Measurements from ENCODE around the gene FAM200B. TPM values are rescaled to one million over a fixed set of nuclear protein-coding genes. Genes with fewer than 3 reads are reported as not detected.

Gene FAM200B
- total RNA-seq, 5 donors from 2014 or later (not counting 1 experiment from before 2014, with no cell fraction given): 19.1 to 29.4 (median 20.7) TPM

- WGBS (ENCODE audit: insufficient coverage): 97% methylated on average over 5 of the region's 7 CpGs
- Histone ChIP-seq H3K9me3 (no peaks in the 10 kb centered on the region), H3K36me3 (ENCODE audit: control insufficient read depth in 2 of 2, extremely low read depth in 1 of 2, insufficient read depth in 1 of 2, low read length in 1 of 2) (no peaks in the 10 kb centered on the region), H3K4me1 (ENCODE audit: control insufficient read depth in 1 of 2, extremely low read depth in 1 of 2, insufficient read depth in 2 of 2, low read length in 2 of 2) (peaks cover 0 to 12% of the 10 kb centered on the region in 2 experiments), H3K4me3 (ENCODE audit: control insufficient read depth in 1 of 2, extremely low read depth in 1 of 2, low read length in 1 of 2) (no peak overlapping the region), H3K27ac (ENCODE audit: low read length) (no peak overlapping the region), H3K27me3 (replicated peaks in 1 of 2; ENCODE audit: control insufficient read depth in 2 of 2, extremely low read depth in 1 of 2, insufficient read depth in 2 of 2, low read length in 1 of 2) (no peaks in the 10 kb centered on the region)
- DNase-seq: no peak
- POLR2A ChIA-PET: no interaction called here
- Mint-ChIP-seq H3K4me3 (no peak overlapping the region), H3K27me3 (peaks cover 0 to 3% of the 10 kb centered on the region in 2 donors), H3K9me3 (no peaks in the 10 kb centered on the region), H3K4me1 (peaks cover 6 to 17% (median 11%) of the 10 kb centered on the region in 3 donors), H3K36me3 (no peaks in the 10 kb centered on the region), H3K27ac (no peak overlapping the region)
- ATAC-seq (replicated peaks in 1 of 4): no peak
- CTCF ChIA-PET: interaction anchor here in 1 of 2 donors (0.6 kb wide), 1 partner anchor 92 kb away, joined by 3 read pairs; no protein-coding TSS in a partner anchor
Measured at GRCh38 chr4:15707363-15707715, 25.7 kb downstream of the FAM200B start.

GRCh38 chr4:15711762-15712161, 30.1 kb downstream of the FAM200B start:
- Histone ChIP-seq H3K4me3 (ENCODE audit: control insufficient read depth in 1 of 2, extremely low read depth in 1 of 2, low read length in 1 of 2) (no peak overlapping the region), H3K4me1 (ENCODE audit: control insufficient read depth in 1 of 2, extremely low read depth in 1 of 2, insufficient read depth in 2 of 2, low read length in 2 of 2) (no peaks in the 10 kb centered on the region), H3K36me3 (ENCODE audit: control insufficient read depth in 2 of 2, extremely low read depth in 1 of 2, insufficient read depth in 1 of 2, low read length in 1 of 2) (no peaks in the 10 kb centered on the region), H3K27ac (ENCODE audit: low read length) (no peak overlapping the region), H3K9me3 (no peaks in the 10 kb centered on the region), H3K27me3 (replicated peaks in 1 of 2; ENCODE audit: control insufficient read depth in 2 of 2, extremely low read depth in 1 of 2, insufficient read depth in 2 of 2, low read length in 1 of 2) (no peaks in the 10 kb centered on the region)
- H3K36me3 Mint-ChIP-seq: no peaks in the 10 kb centered on the region
- ChIA-PET POLR2A (no interaction called here), CTCF (no interaction called here)
- H3K27me3 Mint-ChIP-seq: peaks cover 0 to 3% of the 10 kb centered on the region in 2 donors
- no peak for ATAC-seq (replicated peaks in 1 of 4)
- H3K9me3 Mint-ChIP-seq: no peaks in the 10 kb centered on the region
- DNase-seq: no peak
- no CpG with 5 or more reads among the region's 2 CpGs for WGBS (ENCODE audit: insufficient coverage)
- H3K27ac Mint-ChIP-seq: no peak overlapping the region
- H3K4me1 Mint-ChIP-seq: no peaks in the 10 kb centered on the region
- no peak overlapping the region for H3K4me3 Mint-ChIP-seq

GRCh38 chr4:15712214-15712613, 30.6 kb downstream of the FAM200B start:
- DNase-seq (no peak), ATAC-seq (replicated peaks in 1 of 4) (no peak)
- Histone ChIP-seq H3K4me3 (ENCODE audit: control insufficient read depth in 1 of 2, extremely low read depth in 1 of 2, low read length in 1 of 2) (no peak overlapping the region), H3K4me1 (ENCODE audit: control insufficient read depth in 1 of 2, extremely low read depth in 1 of 2, insufficient read depth in 2 of 2, low read length in 2 of 2) (no peaks in the 10 kb centered on the region), H3K36me3 (ENCODE audit: control insufficient read depth in 2 of 2, extremely low read depth in 1 of 2, insufficient read depth in 1 of 2, low read length in 1 of 2) (no peaks in the 10 kb centered on the region), H3K9me3 (no peaks in the 10 kb centered on the region), H3K27me3 (replicated peaks in 1 of 2; ENCODE audit: control insufficient read depth in 2 of 2, extremely low read depth in 1 of 2, insufficient read depth in 2 of 2, low read length in 1 of 2) (no peaks in the 10 kb centered on the region), H3K27ac (ENCODE audit: low read length) (no peak overlapping the region)
- Mint-ChIP-seq H3K27ac (no peak overlapping the region), H3K27me3 (peaks cover 0 to 3% of the 10 kb centered on the region in 2 donors), H3K4me3 (no peak overlapping the region), H3K36me3 (no peaks in the 10 kb centered on the region), H3K9me3 (no peaks in the 10 kb centered on the region), H3K4me1 (no peaks in the 10 kb centered on the region)
- WGBS (ENCODE audit: insufficient coverage): no CpG with 5 or more reads among the region's 1 CpG
- ChIA-PET POLR2A (no interaction called here), CTCF (no interaction called here)

- ChIA-PET POLR2A (interaction anchor here in 1 of 2 donors (0.6 kb wide), 1 partner anchor 423 kb away, joined by 6 read pairs; no protein-coding TSS in a partner anchor), CTCF (no interaction called here)
- no peak for ATAC-seq (replicated peaks in 1 of 4)
- Mint-ChIP-seq H3K36me3 (no peaks in the 10 kb centered on the region), H3K4me3 (no peak overlapping the region), H3K9me3 (no peaks in the 10 kb centered on the region), H3K4me1 (no peaks in the 10 kb centered on the region), H3K27me3 (peaks cover 0 to 3% of the 10 kb centered on the region in 2 donors), H3K27ac (no peak overlapping the region)
- no peaks in the 10 kb centered on the region for H3K4me1 ChIP-seq (ENCODE audit: control insufficient read depth in 1 of 2, extremely low read depth in 1 of 2, insufficient read depth in 2 of 2, low read length in 2 of 2)
- no peak overlapping the region for H3K4me3 ChIP-seq (ENCODE audit: control insufficient read depth in 1 of 2, extremely low read depth in 1 of 2, low read length in 1 of 2)
- no peak for DNase-seq
- H3K27me3 ChIP-seq (replicated peaks in 1 of 2; ENCODE audit: control insufficient read depth in 2 of 2, extremely low read depth in 1 of 2, insufficient read depth in 2 of 2, low read length in 1 of 2): no peaks in the 10 kb centered on the region
- no peaks in the 10 kb centered on the region for H3K9me3 ChIP-seq
- no peaks in the 10 kb centered on the region for H3K36me3 ChIP-seq (ENCODE audit: control insufficient read depth in 2 of 2, extremely low read depth in 1 of 2, insufficient read depth in 1 of 2, low read length in 1 of 2)
- WGBS (ENCODE audit: insufficient coverage): no CpG with 5 or more reads among the region's 1 CpG
- H3K27ac ChIP-seq (ENCODE audit: low read length): no peak overlapping the region
Measured at GRCh38 chr4:15714141-15714540, 32.5 kb downstream of the FAM200B start.

GRCh38 chr4:15714646-15715435, 33.2 kb downstream of the FAM200B start:
- Mint-ChIP-seq H3K27ac (no peak overlapping the region), H3K36me3 (no peaks in the 10 kb centered on the region), H3K9me3 (no peaks in the 10 kb centered on the region), H3K4me1 (no peaks in the 10 kb centered on the region), H3K4me3 (no peak overlapping the region), H3K27me3 (peaks cover 0 to 3% of the 10 kb centered on the region in 2 donors)
- H3K27me3 ChIP-seq (replicated peaks in 1 of 2; ENCODE audit: control insufficient read depth in 2 of 2, extremely low read depth in 1 of 2, insufficient read depth in 2 of 2, low read length in 1 of 2): no peaks in the 10 kb centered on the region
- no peaks in the 10 kb centered on the region for H3K4me1 ChIP-seq (ENCODE audit: control insufficient read depth in 1 of 2, extremely low read depth in 1 of 2, insufficient read depth in 2 of 2, low read length in 2 of 2)
- ChIA-PET POLR2A (interaction anchor here (0.5 to 0.6 kb wide), 2 partner anchors 10 to 423 kb away, joined by 3 to 6 read pairs; no protein-coding TSS in a partner anchor), CTCF (no interaction called here)
- DNase-seq (no peak), ATAC-seq (replicated peaks in 1 of 4) (no peak)
- no peaks in the 10 kb centered on the region for H3K9me3 ChIP-seq
- no peak overlapping the region for H3K27ac ChIP-seq (ENCODE audit: low read length)
- 100% methylated on average over 1 of the region's 8 CpGs for WGBS (ENCODE audit: insufficient coverage)
- H3K4me3 ChIP-seq (ENCODE audit: control insufficient read depth in 1 of 2, extremely low read depth in 1 of 2, low read length in 1 of 2): no peak overlapping the region
- no peaks in the 10 kb centered on the region for H3K36me3 ChIP-seq (ENCODE audit: control insufficient read depth in 2 of 2, extremely low read depth in 1 of 2, insufficient read depth in 1 of 2, low read length in 1 of 2)

GRCh38 chr4:15716115-15716514, 34.5 kb downstream of the FAM200B start:
- no peaks in the 10 kb centered on the region for H3K36me3 Mint-ChIP-seq
- no peaks in the 10 kb centered on the region for H3K4me1 Mint-ChIP-seq
- no peak overlapping the region for H3K27ac Mint-ChIP-seq
- peaks cover 0 to 3% of the 10 kb centered on the region in 2 donors for H3K27me3 Mint-ChIP-seq
- Histone ChIP-seq H3K27ac (ENCODE audit: low read length) (no peak overlapping the region), H3K4me3 (ENCODE audit: control insufficient read depth in 1 of 2, extremely low read depth in 1 of 2, low read length in 1 of 2) (no peak overlapping the region), H3K27me3 (replicated peaks in 1 of 2; ENCODE audit: control insufficient read depth in 2 of 2, extremely low read depth in 1 of 2, insufficient read depth in 2 of 2, low read length in 1 of 2) (no peaks in the 10 kb centered on the region), H3K9me3 (no peaks in the 10 kb centered on the region), H3K36me3 (ENCODE audit: control insufficient read depth in 2 of 2, extremely low read depth in 1 of 2, insufficient read depth in 1 of 2, low read length in 1 of 2) (no peaks in the 10 kb centered on the region), H3K4me1 (ENCODE audit: control insufficient read depth in 1 of 2, extremely low read depth in 1 of 2, insufficient read depth in 2 of 2, low read length in 2 of 2) (no peaks in the 10 kb centered on the region)
- POLR2A ChIA-PET: no interaction called here
- DNase-seq: no peak
- no peaks in the 10 kb centered on the region for H3K9me3 Mint-ChIP-seq
- CTCF ChIA-PET: no interaction called here
- no peak overlapping the region for H3K4me3 Mint-ChIP-seq
- ATAC-seq (replicated peaks in 1 of 4): no peak
- whole genome bisulfite sequencing (ENCODE audit: insufficient coverage): 100% methylated on average over 1 of the region's 3 CpGs
